ENCODE measurements around the gene ZNF182. TPM values are rescaled to one million over a fixed set of nuclear protein-coding genes. Genes with fewer than 3 reads are reported as not detected.

Gene ZNF182
- 2.3 and 3.6 TPM in 2 replicates for total RNA-seq

DNA sequence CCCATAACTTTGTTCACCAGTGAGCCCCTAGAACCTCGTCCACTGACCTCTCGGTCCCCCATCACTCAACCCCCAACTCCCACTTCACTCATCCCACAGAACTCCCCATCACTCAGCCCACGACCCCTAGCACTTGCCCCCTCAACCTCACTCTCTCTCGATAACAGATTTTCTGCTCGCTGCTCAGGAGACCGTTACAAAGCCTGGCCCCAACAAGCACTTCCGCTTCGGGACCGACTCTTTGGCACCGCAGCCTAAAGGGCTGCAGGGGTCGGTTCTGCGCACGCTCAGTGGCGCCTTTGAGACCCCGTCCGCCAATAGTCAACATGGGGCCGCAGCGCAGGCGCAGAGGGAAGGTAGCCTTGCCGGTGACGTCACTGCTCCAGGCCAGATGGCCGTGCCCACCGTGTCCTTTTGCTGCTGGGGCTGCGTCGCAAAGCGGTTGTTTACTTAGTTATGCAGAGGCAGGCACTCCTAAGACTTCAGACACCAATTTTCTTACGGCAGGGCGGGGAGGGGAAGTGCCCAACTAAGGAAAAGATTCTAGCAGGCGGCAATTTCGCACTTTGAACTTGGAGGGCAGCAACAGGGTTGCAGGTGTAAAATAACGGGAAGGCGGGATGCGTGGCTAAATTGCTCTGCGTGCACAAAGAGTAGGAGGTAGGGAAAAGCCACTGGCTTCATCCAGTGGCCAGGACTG, at the start of gene ZNF182:
Gene ZNF182 (minus strand): TSS at position 232 of the 700 bp plus-strand sequence. CDS start 1,380 bp downstream, outside the sequence.

DNA sequence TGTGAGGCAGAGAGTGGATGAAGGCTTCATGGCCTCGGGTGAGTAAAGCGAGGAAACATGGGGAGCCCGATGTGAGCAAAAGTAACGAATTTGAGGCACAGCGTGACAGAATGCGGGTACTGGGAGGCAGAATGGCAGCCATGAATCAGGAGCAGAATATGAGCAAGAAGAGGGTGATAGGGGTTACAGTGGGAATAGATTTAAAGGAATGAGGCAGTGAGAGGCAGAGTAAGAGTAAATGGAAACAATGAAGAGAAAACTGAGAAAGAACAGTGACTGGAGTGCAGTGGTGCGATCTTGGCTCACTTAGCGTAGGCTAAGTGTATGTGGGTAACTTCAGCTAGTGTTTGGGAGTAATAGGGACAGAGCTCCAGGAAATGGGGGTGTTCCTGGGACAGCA, 2.9 kb upstream of the ZNF182 start, which contains the start of gene SPACA5:
Gene SPACA5 (plus strand): TSS at position 301 of the 400 bp plus-strand sequence. CDS start 815 bp downstream, outside the sequence.

Other genes with a start within 250 kb of the ZNF182 start
- 4.5 and 5.9 TPM in 2 replicates for gene ZNF81, start 167.1 kb downstream of the ZNF182 start, total RNA-seq
- gene SPACA5, start 3.0 kb upstream of the ZNF182 start, total RNA-seq, result not detected in 2 replicates
- gene ZNF630, start 67.7 kb upstream of the ZNF182 start, total RNA-seq, result 0.65 and 0.91 TPM in 2 replicates
- not detected in 2 replicates for gene SPACA5B, start 126.6 kb upstream of the ZNF182 start, total RNA-seq
- not detected in 2 replicates for gene SSX5, start 192.8 kb upstream of the ZNF182 start, total RNA-seq